Measurements from ENCODE around the gene CDH1. TPM values are rescaled to one million over a fixed set of nuclear protein-coding genes. Genes with fewer than 3 reads are reported as not detected.
A peak's percentile ranks its signal among the peaks of the same experiment; 100 is the strongest.

The CDH1 gene
- polyA plus RNA-seq, 3 donors: 0.05 to 0.13 TPM; not detected in 1

- peaks cover 0 to 3% (median 0%) of the 10 kb centered on the region in 7 donors for H3K9me3 Mint-ChIP-seq
- Histone ChIP-seq H3K79me2 (ENCODE audit: insufficient read depth, low read length) (no peaks in the 10 kb centered on the region), H3K27ac (ENCODE audit: low read depth in 1 of 2, low read length in 2 of 2) (no peak overlapping the region), H3K9me3 (replicated peaks in 1 of 2; ENCODE audit: control insufficient read depth in 1 of 2, insufficient read depth in 1 of 2, low read length in 2 of 2) (no peaks in the 10 kb centered on the region), H4K20me1 (ENCODE audit: insufficient read depth, low read length) (no peaks in the 10 kb centered on the region), H3K36me3 (replicated peaks in 1 of 2; ENCODE audit: control insufficient read depth in 1 of 2, insufficient read depth in 2 of 2, low read length in 2 of 2) (peaks cover 38 to 77% of the 10 kb centered on the region in 2 donors), H3K4me1 (ENCODE audit: control insufficient read depth in 1 of 2, insufficient read depth in 2 of 2, low read length in 2 of 2) (no peaks in the 10 kb centered on the region), H2AFZ (ENCODE audit: insufficient read depth, low read depth, low read length, poor library complexity, severe bottlenecking) (no peak overlapping the region), H3K9ac (ENCODE audit: insufficient read depth, low read length, poor library complexity, severe bottlenecking) (no peak overlapping the region), H3K4me2 (replicated peaks; ENCODE audit: extremely low read depth, low read length, poor library complexity, severe bottlenecking) (no peak overlapping the region), H3K27me3 (ENCODE audit: control insufficient read depth in 2 of 2, insufficient read depth in 2 of 2, low read length in 2 of 2) (no peaks in the 10 kb centered on the region), H3K4me3 (replicated peaks in 1 of 3; ENCODE audit: low read depth in 2 of 3, low read length in 3 of 3) (no peak overlapping the region)
- DNase-seq: no peak
- intact Hi-C loops (cut with micrococcal nuclease): no loop called here
- peaks cover 57 to 86% of the 10 kb centered on the region in 2 donors for H3K36me3 Mint-ChIP-seq
- no peak for TF ChIP-seq CTCF (IDR thresholded peaks at IDR 0.05)
- WGBS (ENCODE audit: insufficient coverage): no CpG with 5 or more reads among the region's 6 CpGs
- H3K4me3 Mint-ChIP-seq: no peak overlapping the region
- H3K27me3 Mint-ChIP-seq (ENCODE audit: low read depth in 3 of 3): peaks cover 0 to 2% (median 0%) of the 10 kb centered on the region in 3 donors
- peaks cover 4% of the 10 kb centered on the region for H3K4me1 Mint-ChIP-seq
- H3K27ac Mint-ChIP-seq: no peak overlapping the region
Observed at GRCh38 chr16:68866933-68867332, 129.8 kb downstream of the CDH1 start.

- no peaks in the 10 kb centered on the region for H4K20me1 ChIP-seq (ENCODE audit: insufficient read depth, low read length)
- Mint-ChIP-seq H3K27ac (peak overlapping the region in 1 of 7 donors; percentile 17), H3K4me1 (peaks cover 2% of the 10 kb centered on the region), H3K4me3 (no peak overlapping the region), H3K27me3 (ENCODE audit: low read depth in 3 of 3) (peaks cover 0 to 5% (median 0%) of the 10 kb centered on the region in 3 donors), H3K9me3 (peaks cover 0 to 3% (median 0%) of the 10 kb centered on the region in 7 donors), H3K36me3 (peaks cover 58 to 84% of the 10 kb centered on the region in 2 donors)
- peaks cover 42 to 77% of the 10 kb centered on the region in 2 donors for H3K36me3 ChIP-seq (replicated peaks in 1 of 2; ENCODE audit: control insufficient read depth in 1 of 2, insufficient read depth in 2 of 2, low read length in 2 of 2)
- H3K9me3 ChIP-seq (replicated peaks in 1 of 2; ENCODE audit: control insufficient read depth in 1 of 2, insufficient read depth in 1 of 2, low read length in 2 of 2): no peaks in the 10 kb centered on the region
- no peaks in the 10 kb centered on the region for H3K4me1 ChIP-seq (ENCODE audit: control insufficient read depth in 1 of 2, insufficient read depth in 2 of 2, low read length in 2 of 2)
- H3K4me3 ChIP-seq (replicated peaks in 1 of 3; ENCODE audit: low read depth in 2 of 3, low read length in 3 of 3): no peak overlapping the region
- no peak for DNase-seq
- no peak overlapping the region for H3K4me2 ChIP-seq (replicated peaks; ENCODE audit: extremely low read depth, low read length, poor library complexity, severe bottlenecking)
- no peaks in the 10 kb centered on the region for H3K79me2 ChIP-seq (ENCODE audit: insufficient read depth, low read length)
- H3K27ac ChIP-seq (ENCODE audit: low read depth in 1 of 2, low read length in 2 of 2): no peak overlapping the region
- intact Hi-C loops (cut with micrococcal nuclease): no loop called here
- no peak for TF ChIP-seq CTCF (IDR thresholded peaks at IDR 0.05)
- H3K27me3 ChIP-seq (ENCODE audit: control insufficient read depth in 2 of 2, insufficient read depth in 2 of 2, low read length in 2 of 2): no peaks in the 10 kb centered on the region
- H2AFZ ChIP-seq (ENCODE audit: insufficient read depth, low read depth, low read length, poor library complexity, severe bottlenecking): no peak overlapping the region
- no peak overlapping the region for H3K9ac ChIP-seq (ENCODE audit: insufficient read depth, low read length, poor library complexity, severe bottlenecking)
- WGBS (ENCODE audit: insufficient coverage): 90% methylated on average over 4 of the region's 4 CpGs
Observed at GRCh38 chr16:68869492-68870088, 132.5 kb downstream of the CDH1 start.
